Measurements from ENCODE around the gene TSC1. TPM values are rescaled to one million over a fixed set of nuclear protein-coding genes. Genes with fewer than 3 reads are reported as not detected.

Gene TSC1
- total RNA-seq, 1 experiment from 2014 or later: 38.0 TPM

GRCh38 chr9:132880324-132880661 lies 64.1 kb downstream of the TSC1 start:
- no peak for DNase-seq (ENCODE audit: low read depth, low spot score)
- in situ Hi-C loops (cut with HindIII; ENCODE audit: low pct_unique_long_range_greater_than_20kb, low sequenced_read_pairs): no loop called here

GRCh38 chr9:132879457-132880323 lies 64.7 kb downstream of the TSC1 start:
- no peak for DNase-seq (ENCODE audit: low read depth, low spot score)
- in situ Hi-C loops (cut with HindIII; ENCODE audit: low pct_unique_long_range_greater_than_20kb, low sequenced_read_pairs): no loop called here

- peak; percentile 46 for DNase-seq (ENCODE audit: low read depth, low spot score)
- in situ Hi-C loops (cut with HindIII; ENCODE audit: low pct_unique_long_range_greater_than_20kb, low sequenced_read_pairs): no loop called here
Observed at GRCh38 chr9:132878695-132879456, 65.5 kb downstream of the TSC1 start, which contains the start of gene SPACA9. Gene SPACA9 (plus strand): TSS chr9:132878898. CDS start chr9:132883948, 5,050 bp downstream.

GRCh38 chr9:132877824-132878694 lies 66.4 kb downstream of the TSC1 start, which contains the start of gene AK8:
Gene AK8 (minus strand): TSS chr9:132878284. CDS start chr9:132878255, 29 bp downstream.
- DNase-seq (ENCODE audit: low read depth, low spot score): peak; percentile 59
- in situ Hi-C loops (cut with HindIII; ENCODE audit: low pct_unique_long_range_greater_than_20kb, low sequenced_read_pairs): no loop called here

GRCh38 chr9:132877458-132877823 lies 67.0 kb downstream of the TSC1 start:
- in situ Hi-C loops (cut with HindIII; ENCODE audit: low pct_unique_long_range_greater_than_20kb, low sequenced_read_pairs): no loop called here
- no peak for DNase-seq (ENCODE audit: low read depth, low spot score)

- no peak for DNase-seq (ENCODE audit: low read depth, low spot score)
Observed at GRCh38 chr9:132876849-132877248, 67.6 kb downstream of the TSC1 start.

GRCh38 chr9:132875159-132875558 lies 69.3 kb downstream of the TSC1 start:
- in situ Hi-C loops (cut with HindIII; ENCODE audit: low pct_unique_long_range_greater_than_20kb, low sequenced_read_pairs): no loop called here
- DNase-seq (ENCODE audit: low read depth, low spot score): no peak

More at GRCh38 chr9:132876849-132877248, 67.6 kb downstream of the TSC1 start:
- in situ Hi-C loops (cut with HindIII; ENCODE audit: low pct_unique_long_range_greater_than_20kb, low sequenced_read_pairs): no loop called here

- in situ Hi-C loops (cut with HindIII; ENCODE audit: low pct_unique_long_range_greater_than_20kb, low sequenced_read_pairs): no loop called here
- DNase-seq (ENCODE audit: low read depth, low spot score): no peak
Observed at GRCh38 chr9:132873403-132873802, 71.0 kb downstream of the TSC1 start.

GRCh38 chr9:132869266-132869665 lies 75.2 kb downstream of the TSC1 start:
- in situ Hi-C loops (cut with HindIII; ENCODE audit: low pct_unique_long_range_greater_than_20kb, low sequenced_read_pairs): no loop called here
- DNase-seq (ENCODE audit: low read depth, low spot score): no peak

- no peak for DNase-seq (ENCODE audit: low read depth, low spot score)
Observed at GRCh38 chr9:132866898-132867297, 77.5 kb downstream of the TSC1 start.

GRCh38 chr9:132864691-132865090 lies 79.7 kb downstream of the TSC1 start:
- in situ Hi-C loops (cut with HindIII; ENCODE audit: low pct_unique_long_range_greater_than_20kb, low sequenced_read_pairs): no loop called here
- no peak for DNase-seq (ENCODE audit: low read depth, low spot score)

More at GRCh38 chr9:132866898-132867297, 77.5 kb downstream of the TSC1 start:
- in situ Hi-C loops (cut with HindIII; ENCODE audit: low pct_unique_long_range_greater_than_20kb, low sequenced_read_pairs): no loop called here

GRCh38 chr9:132864277-132864676 lies 80.1 kb downstream of the TSC1 start:
- in situ Hi-C loops (cut with HindIII; ENCODE audit: low pct_unique_long_range_greater_than_20kb, low sequenced_read_pairs): no loop called here
- no peak for DNase-seq (ENCODE audit: low read depth, low spot score)

- no peak for DNase-seq (ENCODE audit: low read depth, low spot score)
- in situ Hi-C loops (cut with HindIII; ENCODE audit: low pct_unique_long_range_greater_than_20kb, low sequenced_read_pairs): no loop called here
Observed at GRCh38 chr9:132863096-132863495, 81.3 kb downstream of the TSC1 start.

- no peak for DNase-seq (ENCODE audit: low read depth, low spot score)
- in situ Hi-C loops (cut with HindIII; ENCODE audit: low pct_unique_long_range_greater_than_20kb, low sequenced_read_pairs): no loop called here
Observed at GRCh38 chr9:132862533-132862932, 81.9 kb downstream of the TSC1 start.

GRCh38 chr9:132861666-132862065 lies 82.8 kb downstream of the TSC1 start:
- in situ Hi-C loops (cut with HindIII; ENCODE audit: low pct_unique_long_range_greater_than_20kb, low sequenced_read_pairs): no loop called here
- DNase-seq (ENCODE audit: low read depth, low spot score): no peak

- DNase-seq (ENCODE audit: low read depth, low spot score): no peak
- in situ Hi-C loops (cut with HindIII; ENCODE audit: low pct_unique_long_range_greater_than_20kb, low sequenced_read_pairs): no loop called here
Observed at GRCh38 chr9:132858751-132859150, 85.7 kb downstream of the TSC1 start.

- in situ Hi-C loops (cut with HindIII; ENCODE audit: low pct_unique_long_range_greater_than_20kb, low sequenced_read_pairs): no loop called here
- no peak for DNase-seq (ENCODE audit: low read depth, low spot score)
Observed at GRCh38 chr9:132857616-132858342, 86.6 kb downstream of the TSC1 start.
